SK-N-SH (cell line): ENCODE results near the gene TLE5.

ENCODE experiments used
- EP300 ChIP-seq, 2 experiments: IDR thresholded peaks; 2 replicates each; pipeline versions ENCODE4 v1.4.0 to v1.6.1; 2012; ENCODE audit warnings: borderline replicate concordance in 1 of 2, low read depth in 1 of 2, low read length in 1 of 2
- GABPA ChIP-seq: IDR thresholded peaks from 2 replicates; pipeline ENCODE4 v1.4.0; 2012; ENCODE audit warnings: low read depth, mild to moderate bottlenecking
- NRF1 ChIP-seq: IDR thresholded peaks from 2 replicates; pipeline ENCODE4 v1.6.1; 2012; ENCODE audit warnings: low read depth, mild to moderate bottlenecking, low read length
- POLR2AphosphoS5 ChIP-seq: IDR thresholded peaks from 2 replicates; pipeline ENCODE4 v1.6.1; 2012; ENCODE audit warnings: low read depth, low read length
- RCOR1 ChIP-seq: fragments of 150-350 bp; IDR thresholded peaks from 2 replicates; pipeline ENCODE4 v1.6.1; 2017; ENCODE audit warnings: antibody characterized with exemption, low read length
- RFX5 ChIP-seq: IDR thresholded peaks from 2 replicates; pipeline ENCODE4 v1.6.1; 2012; ENCODE audit warnings: mild to moderate bottlenecking, improper control_type of control experiment, low read length
- SMC3 ChIP-seq: IDR thresholded peaks from 2 replicates; pipeline ENCODE4 v1.6.1; 2012; ENCODE audit warnings: low read depth, low read length, improper control_type of control experiment
- ZBTB33 ChIP-seq: IDR thresholded peaks from 2 replicates; pipeline ENCODE4 v1.4.0; 2012; ENCODE audit warnings: low read depth, borderline replicate concordance
- TF ChIP-seq, protein P1 (sequence below): IDR thresholded peaks from 2 replicates; pipeline ENCODE4 v1.6.1; 2012; ENCODE audit warnings: mild to moderate bottlenecking, low read depth, low read length, moderate library complexity
- TF ChIP-seq, protein P2 (sequence below): fragments of 200-600 bp; sonication (generic); IDR thresholded peaks from 2 replicates; pipeline ENCODE4 v1.6.1; 2017; ENCODE audit warnings: antibody characterized with exemption, mild to moderate bottlenecking, moderate library complexity
- TF ChIP-seq, protein P3 (sequence below): fragments of 150-350 bp; IDR thresholded peaks from 2 replicates; pipeline ENCODE4 v1.6.1; 2017; ENCODE audit warnings: antibody characterized with exemption, low read length, low read depth, borderline replicate concordance

- TF ChIP-seq, protein P1, sequence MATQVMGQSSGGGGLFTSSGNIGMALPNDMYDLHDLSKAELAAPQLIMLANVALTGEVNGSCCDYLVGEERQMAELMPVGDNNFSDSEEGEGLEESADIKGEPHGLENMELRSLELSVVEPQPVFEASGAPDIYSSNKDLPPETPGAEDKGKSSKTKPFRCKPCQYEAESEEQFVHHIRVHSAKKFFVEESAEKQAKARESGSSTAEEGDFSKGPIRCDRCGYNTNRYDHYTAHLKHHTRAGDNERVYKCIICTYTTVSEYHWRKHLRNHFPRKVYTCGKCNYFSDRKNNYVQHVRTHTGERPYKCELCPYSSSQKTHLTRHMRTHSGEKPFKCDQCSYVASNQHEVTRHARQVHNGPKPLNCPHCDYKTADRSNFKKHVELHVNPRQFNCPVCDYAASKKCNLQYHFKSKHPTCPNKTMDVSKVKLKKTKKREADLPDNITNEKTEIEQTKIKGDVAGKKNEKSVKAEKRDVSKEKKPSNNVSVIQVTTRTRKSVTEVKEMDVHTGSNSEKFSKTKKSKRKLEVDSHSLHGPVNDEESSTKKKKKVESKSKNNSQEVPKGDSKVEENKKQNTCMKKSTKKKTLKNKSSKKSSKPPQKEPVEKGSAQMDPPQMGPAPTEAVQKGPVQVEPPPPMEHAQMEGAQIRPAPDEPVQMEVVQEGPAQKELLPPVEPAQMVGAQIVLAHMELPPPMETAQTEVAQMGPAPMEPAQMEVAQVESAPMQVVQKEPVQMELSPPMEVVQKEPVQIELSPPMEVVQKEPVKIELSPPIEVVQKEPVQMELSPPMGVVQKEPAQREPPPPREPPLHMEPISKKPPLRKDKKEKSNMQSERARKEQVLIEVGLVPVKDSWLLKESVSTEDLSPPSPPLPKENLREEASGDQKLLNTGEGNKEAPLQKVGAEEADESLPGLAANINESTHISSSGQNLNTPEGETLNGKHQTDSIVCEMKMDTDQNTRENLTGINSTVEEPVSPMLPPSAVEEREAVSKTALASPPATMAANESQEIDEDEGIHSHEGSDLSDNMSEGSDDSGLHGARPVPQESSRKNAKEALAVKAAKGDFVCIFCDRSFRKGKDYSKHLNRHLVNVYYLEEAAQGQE = no peak
- TF ChIP-seq RFX5 (no peak), POLR2AphosphoS5 (no peak), EP300 (IDR thresholded peaks at IDR 0.05; ENCODE audit: borderline replicate concordance in 1 of 2, low read depth in 1 of 2, low read length in 1 of 2) (no peak), ZBTB33 (no peak), NRF1 (no peak), GABPA (no peak), RCOR1 (no peak), SMC3 (no peak)
- TF ChIP-seq, protein P2, sequence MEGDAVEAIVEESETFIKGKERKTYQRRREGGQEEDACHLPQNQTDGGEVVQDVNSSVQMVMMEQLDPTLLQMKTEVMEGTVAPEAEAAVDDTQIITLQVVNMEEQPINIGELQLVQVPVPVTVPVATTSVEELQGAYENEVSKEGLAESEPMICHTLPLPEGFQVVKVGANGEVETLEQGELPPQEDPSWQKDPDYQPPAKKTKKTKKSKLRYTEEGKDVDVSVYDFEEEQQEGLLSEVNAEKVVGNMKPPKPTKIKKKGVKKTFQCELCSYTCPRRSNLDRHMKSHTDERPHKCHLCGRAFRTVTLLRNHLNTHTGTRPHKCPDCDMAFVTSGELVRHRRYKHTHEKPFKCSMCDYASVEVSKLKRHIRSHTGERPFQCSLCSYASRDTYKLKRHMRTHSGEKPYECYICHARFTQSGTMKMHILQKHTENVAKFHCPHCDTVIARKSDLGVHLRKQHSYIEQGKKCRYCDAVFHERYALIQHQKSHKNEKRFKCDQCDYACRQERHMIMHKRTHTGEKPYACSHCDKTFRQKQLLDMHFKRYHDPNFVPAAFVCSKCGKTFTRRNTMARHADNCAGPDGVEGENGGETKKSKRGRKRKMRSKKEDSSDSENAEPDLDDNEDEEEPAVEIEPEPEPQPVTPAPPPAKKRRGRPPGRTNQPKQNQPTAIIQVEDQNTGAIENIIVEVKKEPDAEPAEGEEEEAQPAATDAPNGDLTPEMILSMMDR = no peak
- TF ChIP-seq, protein P3, sequence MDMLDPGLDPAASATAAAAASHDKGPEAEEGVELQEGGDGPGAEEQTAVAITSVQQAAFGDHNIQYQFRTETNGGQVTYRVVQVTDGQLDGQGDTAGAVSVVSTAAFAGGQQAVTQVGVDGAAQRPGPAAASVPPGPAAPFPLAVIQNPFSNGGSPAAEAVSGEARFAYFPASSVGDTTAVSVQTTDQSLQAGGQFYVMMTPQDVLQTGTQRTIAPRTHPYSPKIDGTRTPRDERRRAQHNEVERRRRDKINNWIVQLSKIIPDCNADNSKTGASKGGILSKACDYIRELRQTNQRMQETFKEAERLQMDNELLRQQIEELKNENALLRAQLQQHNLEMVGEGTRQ = no peak
These were observed 32.5 kb upstream of the TLE5 start for GRCh38 chr19:3094601-3095440.
